Stimulated activated CD4-positive, alpha-beta T cell treated with anti-CD3 and anti-CD28 coated beads, Interleukin-1b, Interleukin-23, amount 100 ng/mL, for 4 hours (primary cell): Measurements from ENCODE around the gene GOLGA8J.
"Not testable (repeated sequence)": the region's sequence is repeated elsewhere in the genome, so short reads cannot be mapped to it uniquely, and the experiment has no call there.

Experiments used
- DNase-seq, 2 donors: peaks; one replicate each; pipeline ENCODE4 v3.0.0-alpha.2; 2020; ENCODE audit warnings: low read depth in 2 of 2

GOLGA8J gene

GRCh38 chr15:30073915-30074314 is 8.8 kb upstream of the GOLGA8J start:
- no peak for DNase-seq

- not testable (repeated sequence) for DNase-seq
These were observed 1.9 kb upstream of the GOLGA8J start for GRCh38 chr15:30080816-30081215.

GRCh38 chr15:30097827-30098226 is 15.1 kb downstream of the GOLGA8J start:
- DNase-seq: not testable (repeated sequence)

GRCh38 chr15:30102890-30103289 is 20.1 kb downstream of the GOLGA8J start:
- DNase-seq: not testable (repeated sequence)

GRCh38 chr15:30103941-30104507 is 21.3 kb downstream of the GOLGA8J start:
- not testable (repeated sequence) for DNase-seq

DNA sequence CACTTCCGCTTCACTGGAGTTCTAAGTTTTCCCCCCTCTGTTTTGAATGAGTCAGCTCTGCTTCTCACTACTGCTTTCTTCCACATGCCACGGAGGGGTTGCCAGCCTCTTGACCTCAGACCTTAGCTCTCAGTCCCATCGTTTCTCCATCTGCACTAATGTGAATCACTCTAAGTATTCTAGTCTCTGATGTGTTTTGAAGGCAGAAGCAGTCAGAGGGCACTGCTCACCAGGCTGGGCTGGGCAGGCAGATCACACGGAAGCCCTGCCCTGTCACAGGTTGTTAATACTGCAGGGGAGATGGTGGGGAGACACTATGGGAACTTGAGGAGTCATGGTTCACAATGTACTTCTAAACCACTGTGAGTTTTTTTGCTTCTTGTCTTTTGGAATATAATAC is 27.8 kb downstream of the GOLGA8J start:
- DNase-seq: not testable (repeated sequence)

GRCh38 chr15:30130066-30130465 is 47.3 kb downstream of the GOLGA8J start:
- not testable (repeated sequence) for DNase-seq

DNA sequence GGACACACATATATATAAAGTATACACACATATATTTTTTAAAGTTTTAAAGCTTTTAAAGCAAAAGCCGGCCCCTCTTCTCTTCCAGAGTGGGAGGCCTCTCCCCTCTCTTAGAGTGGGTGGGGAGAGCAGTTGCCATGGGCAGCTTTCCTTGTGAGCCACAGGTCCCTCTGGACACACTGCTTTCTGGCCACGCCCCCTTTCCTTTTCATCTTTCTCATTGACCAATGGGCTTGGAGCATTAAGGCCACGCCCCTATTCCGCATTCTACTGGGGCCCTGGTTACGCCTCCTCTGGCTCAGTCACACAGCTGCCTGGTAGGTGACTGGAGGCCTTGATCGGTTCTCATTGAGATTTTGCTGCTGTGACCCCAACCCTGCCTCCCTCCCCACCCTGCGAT is 52.0 kb downstream of the GOLGA8J start, which contains the start of gene GOLGA8T:
TSS of gene GOLGA8T (plus strand) at position 301 of the 400 bp plus-strand sequence. CDS start at position 399, 98 bp downstream.
- not testable (repeated sequence) for DNase-seq
